ENCODE results near the gene ATMIN. TPM values are rescaled to one million over a fixed set of nuclear protein-coding genes. Genes with fewer than 3 reads are reported as not detected.

Gene ATMIN
- total RNA-seq, 1 experiment from 2014 or later: 28.4 TPM

DNA sequence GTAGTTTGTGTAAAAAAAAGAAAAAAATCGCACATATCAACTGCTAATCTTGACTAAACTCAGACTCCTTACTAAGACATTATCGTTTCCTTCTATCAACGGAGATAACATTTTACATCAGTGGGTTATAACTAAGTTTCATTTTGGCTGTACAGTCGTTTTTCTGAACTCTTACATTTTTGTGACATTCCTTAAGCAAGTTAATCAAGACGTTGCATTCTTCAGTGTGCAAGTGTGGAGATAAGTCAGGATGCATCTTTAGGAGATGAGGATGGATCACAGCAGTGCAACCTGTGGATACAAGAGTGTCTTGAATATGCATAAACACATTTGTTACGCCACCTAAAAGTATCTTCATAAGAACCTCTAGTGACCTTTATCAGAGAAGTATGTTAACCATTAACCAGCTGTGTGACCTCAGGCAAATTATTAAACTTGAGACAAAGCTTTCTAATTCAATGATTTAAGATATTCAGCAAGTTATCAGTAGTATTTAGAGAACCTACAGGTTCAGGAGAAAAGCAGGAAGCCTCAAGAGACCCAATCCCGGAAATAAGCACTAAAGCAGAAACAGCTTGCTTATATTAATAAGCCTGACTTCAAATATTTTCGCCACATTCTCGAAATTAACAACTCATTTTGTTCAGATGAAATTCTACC is 38.4 kb upstream of the ATMIN start:
- Histone ChIP-seq H3K27ac (ENCODE audit: low read length) (peak overlapping the region; percentile 35; the same call in 1 of the 2 replicates), H3K36me3 (ENCODE audit: control insufficient read depth, insufficient read depth, low read length) (no peaks in the 10 kb centered on the region), H3K27me3 (ENCODE audit: control insufficient read depth, insufficient read depth, low read length) (no peaks in the 10 kb centered on the region), H3K9me3 (ENCODE audit: control insufficient read depth, insufficient read depth, low read depth, low read length) (no peaks in the 10 kb centered on the region), H3K4me1 (ENCODE audit: control insufficient read depth, insufficient read depth, low read length) (peaks cover 10% of the 10 kb centered on the region), H3K4me3 (ENCODE audit: low read depth in 2 of 2, low read length in 2 of 2) (no peak overlapping the region)
- no peak for ATAC-seq
- TF ChIP-seq, protein P1, sequence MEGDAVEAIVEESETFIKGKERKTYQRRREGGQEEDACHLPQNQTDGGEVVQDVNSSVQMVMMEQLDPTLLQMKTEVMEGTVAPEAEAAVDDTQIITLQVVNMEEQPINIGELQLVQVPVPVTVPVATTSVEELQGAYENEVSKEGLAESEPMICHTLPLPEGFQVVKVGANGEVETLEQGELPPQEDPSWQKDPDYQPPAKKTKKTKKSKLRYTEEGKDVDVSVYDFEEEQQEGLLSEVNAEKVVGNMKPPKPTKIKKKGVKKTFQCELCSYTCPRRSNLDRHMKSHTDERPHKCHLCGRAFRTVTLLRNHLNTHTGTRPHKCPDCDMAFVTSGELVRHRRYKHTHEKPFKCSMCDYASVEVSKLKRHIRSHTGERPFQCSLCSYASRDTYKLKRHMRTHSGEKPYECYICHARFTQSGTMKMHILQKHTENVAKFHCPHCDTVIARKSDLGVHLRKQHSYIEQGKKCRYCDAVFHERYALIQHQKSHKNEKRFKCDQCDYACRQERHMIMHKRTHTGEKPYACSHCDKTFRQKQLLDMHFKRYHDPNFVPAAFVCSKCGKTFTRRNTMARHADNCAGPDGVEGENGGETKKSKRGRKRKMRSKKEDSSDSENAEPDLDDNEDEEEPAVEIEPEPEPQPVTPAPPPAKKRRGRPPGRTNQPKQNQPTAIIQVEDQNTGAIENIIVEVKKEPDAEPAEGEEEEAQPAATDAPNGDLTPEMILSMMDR (IDR thresholded peaks at IDR 0.05): no peak
- TF ChIP-seq SIN3A (IDR thresholded peaks at IDR 0.05; ENCODE audit: borderline replicate concordance, insufficient read depth, low read depth, low read length) (no peak), TCF7L2 (IDR thresholded peaks at IDR 0.05; ENCODE audit: low read depth, low read length) (no peak), POLR2AphosphoS5 (IDR thresholded peaks at IDR 0.05; ENCODE audit: low read depth, low read length) (no peak)
- TF ChIP-seq, protein P2, sequence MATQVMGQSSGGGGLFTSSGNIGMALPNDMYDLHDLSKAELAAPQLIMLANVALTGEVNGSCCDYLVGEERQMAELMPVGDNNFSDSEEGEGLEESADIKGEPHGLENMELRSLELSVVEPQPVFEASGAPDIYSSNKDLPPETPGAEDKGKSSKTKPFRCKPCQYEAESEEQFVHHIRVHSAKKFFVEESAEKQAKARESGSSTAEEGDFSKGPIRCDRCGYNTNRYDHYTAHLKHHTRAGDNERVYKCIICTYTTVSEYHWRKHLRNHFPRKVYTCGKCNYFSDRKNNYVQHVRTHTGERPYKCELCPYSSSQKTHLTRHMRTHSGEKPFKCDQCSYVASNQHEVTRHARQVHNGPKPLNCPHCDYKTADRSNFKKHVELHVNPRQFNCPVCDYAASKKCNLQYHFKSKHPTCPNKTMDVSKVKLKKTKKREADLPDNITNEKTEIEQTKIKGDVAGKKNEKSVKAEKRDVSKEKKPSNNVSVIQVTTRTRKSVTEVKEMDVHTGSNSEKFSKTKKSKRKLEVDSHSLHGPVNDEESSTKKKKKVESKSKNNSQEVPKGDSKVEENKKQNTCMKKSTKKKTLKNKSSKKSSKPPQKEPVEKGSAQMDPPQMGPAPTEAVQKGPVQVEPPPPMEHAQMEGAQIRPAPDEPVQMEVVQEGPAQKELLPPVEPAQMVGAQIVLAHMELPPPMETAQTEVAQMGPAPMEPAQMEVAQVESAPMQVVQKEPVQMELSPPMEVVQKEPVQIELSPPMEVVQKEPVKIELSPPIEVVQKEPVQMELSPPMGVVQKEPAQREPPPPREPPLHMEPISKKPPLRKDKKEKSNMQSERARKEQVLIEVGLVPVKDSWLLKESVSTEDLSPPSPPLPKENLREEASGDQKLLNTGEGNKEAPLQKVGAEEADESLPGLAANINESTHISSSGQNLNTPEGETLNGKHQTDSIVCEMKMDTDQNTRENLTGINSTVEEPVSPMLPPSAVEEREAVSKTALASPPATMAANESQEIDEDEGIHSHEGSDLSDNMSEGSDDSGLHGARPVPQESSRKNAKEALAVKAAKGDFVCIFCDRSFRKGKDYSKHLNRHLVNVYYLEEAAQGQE (IDR thresholded peaks at IDR 0.05; ENCODE audit: insufficient read depth in 1 of 2, low read depth in 2 of 2, low read length in 1 of 2): no peak
- in situ Hi-C loops (cut with HindIII; ENCODE audit: low pct_unique_long_range_greater_than_20kb, low sequenced_read_pairs): no loop called here
- intact Hi-C loops (cut with micrococcal nuclease; ENCODE audit: unreplicated experiment): no loop called here
- no TSS peak for BruUV-seq (replicated peaks)
- no peak for DNase-seq (ENCODE audit: low read depth, low spot score)
- POLR2A ChIA-PET: interaction anchor here (0.5 to 0.6 kb wide), 2 partner anchors 18 to 144 kb away, joined by 3 to 4 read pairs; no protein-coding TSS in a partner anchor
- CTCF ChIA-PET: no interaction called here

DNA sequence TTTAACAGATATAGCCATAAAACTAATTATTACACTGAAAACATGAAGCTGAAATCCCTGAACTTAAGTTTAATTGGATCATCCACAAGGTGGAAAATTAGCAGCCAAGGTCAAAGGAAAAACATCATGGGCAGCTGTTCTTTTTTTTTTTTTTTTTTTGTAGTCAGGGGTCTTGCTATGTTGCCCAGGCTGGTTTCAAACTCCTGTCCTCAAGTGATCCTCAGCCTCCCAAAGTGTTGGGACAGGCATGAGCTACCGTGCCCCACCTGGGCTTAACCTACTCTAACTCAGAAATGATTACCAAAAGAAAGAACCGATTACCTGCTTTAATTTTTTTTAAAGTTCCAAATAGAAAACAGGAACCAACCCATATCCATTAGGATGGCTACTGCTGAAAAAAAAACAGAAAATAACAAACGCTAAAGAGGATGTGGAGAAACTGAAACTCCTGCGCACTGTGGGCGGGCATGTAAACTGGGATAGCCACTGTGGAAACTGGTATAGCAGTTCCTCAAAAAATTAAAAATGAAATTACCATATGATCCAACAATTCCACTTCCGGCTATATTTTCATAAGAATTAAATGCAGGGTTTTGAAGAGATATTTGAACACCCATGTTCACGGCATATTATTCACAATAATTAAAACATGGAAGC is 37.5 kb upstream of the ATMIN start:
- Histone ChIP-seq H3K27me3 (ENCODE audit: control insufficient read depth, insufficient read depth, low read length) (no peaks in the 10 kb centered on the region), H3K9me3 (ENCODE audit: control insufficient read depth, insufficient read depth, low read depth, low read length) (no peaks in the 10 kb centered on the region), H3K4me1 (ENCODE audit: control insufficient read depth, insufficient read depth, low read length) (peaks cover 10% of the 10 kb centered on the region), H3K4me3 (ENCODE audit: low read depth in 2 of 2, low read length in 2 of 2) (no peak overlapping the region), H3K27ac (ENCODE audit: low read length) (no peak overlapping the region), H3K36me3 (ENCODE audit: control insufficient read depth, insufficient read depth, low read length) (no peaks in the 10 kb centered on the region)
- no peak for TF ChIP-seq POLR2AphosphoS5 (IDR thresholded peaks at IDR 0.05; ENCODE audit: low read depth, low read length)
- no peak for TF ChIP-seq SIN3A (IDR thresholded peaks at IDR 0.05; ENCODE audit: borderline replicate concordance, insufficient read depth, low read depth, low read length)
- TF ChIP-seq TCF7L2 (IDR thresholded peaks at IDR 0.05; ENCODE audit: low read depth, low read length): no peak
- TF ChIP-seq, protein P2 (IDR thresholded peaks at IDR 0.05; ENCODE audit: insufficient read depth in 1 of 2, low read depth in 2 of 2, low read length in 1 of 2): no peak
- TF ChIP-seq, protein P1 (IDR thresholded peaks at IDR 0.05): no peak
- ATAC-seq (no peak), DNase-seq (ENCODE audit: low read depth, low spot score) (no peak)
- CTCF ChIA-PET: no interaction called here
- intact Hi-C loops (cut with micrococcal nuclease; ENCODE audit: unreplicated experiment): no loop called here
- in situ Hi-C loops (cut with HindIII; ENCODE audit: low pct_unique_long_range_greater_than_20kb, low sequenced_read_pairs): no loop called here
- BruUV-seq (replicated peaks): no TSS peak
- POLR2A ChIA-PET: interaction anchor here (0.6 to 0.7 kb wide), 2 partner anchors 78 to 144 kb away, joined by 3 read pairs; no protein-coding TSS in a partner anchor

All from Panc1 (cell line).